Measurements from ENCODE around the gene OBSCN.

Gene OBSCN

DNA sequence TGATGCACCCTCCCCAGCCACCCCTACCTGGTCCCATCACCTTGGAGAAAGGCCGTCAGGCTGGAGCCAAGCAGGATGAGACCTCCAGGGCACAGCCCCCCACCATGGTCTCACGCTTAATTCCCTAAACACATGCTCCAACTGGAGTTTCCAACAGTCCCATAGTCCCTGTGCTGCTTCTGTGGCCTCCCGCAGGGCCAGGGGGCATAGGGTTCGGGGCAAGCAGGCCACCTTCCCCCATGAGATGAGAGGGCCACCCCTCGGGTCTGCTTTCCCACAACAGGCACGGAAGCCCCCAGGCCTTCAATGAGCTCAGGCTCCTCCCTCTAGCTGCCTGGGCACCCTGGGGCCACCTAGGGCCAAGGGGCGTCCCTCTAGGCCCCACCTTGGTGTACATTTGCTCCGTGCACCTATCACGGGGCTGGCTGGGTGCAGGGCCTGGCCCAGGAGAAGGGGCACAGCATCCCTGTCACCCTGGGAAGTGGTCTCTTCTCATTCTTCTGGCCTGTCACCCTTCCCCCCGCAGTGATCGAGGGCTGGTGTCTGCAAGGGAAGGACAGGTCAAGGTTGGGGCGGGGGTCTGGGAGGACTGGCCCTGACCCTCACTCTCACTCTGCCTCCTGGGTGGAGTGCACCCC is 156.3 kb downstream of the OBSCN start:
- DNase-seq (ENCODE audit: low read depth in 4 of 4, low spot score in 1 of 4) = no peak

DNA sequence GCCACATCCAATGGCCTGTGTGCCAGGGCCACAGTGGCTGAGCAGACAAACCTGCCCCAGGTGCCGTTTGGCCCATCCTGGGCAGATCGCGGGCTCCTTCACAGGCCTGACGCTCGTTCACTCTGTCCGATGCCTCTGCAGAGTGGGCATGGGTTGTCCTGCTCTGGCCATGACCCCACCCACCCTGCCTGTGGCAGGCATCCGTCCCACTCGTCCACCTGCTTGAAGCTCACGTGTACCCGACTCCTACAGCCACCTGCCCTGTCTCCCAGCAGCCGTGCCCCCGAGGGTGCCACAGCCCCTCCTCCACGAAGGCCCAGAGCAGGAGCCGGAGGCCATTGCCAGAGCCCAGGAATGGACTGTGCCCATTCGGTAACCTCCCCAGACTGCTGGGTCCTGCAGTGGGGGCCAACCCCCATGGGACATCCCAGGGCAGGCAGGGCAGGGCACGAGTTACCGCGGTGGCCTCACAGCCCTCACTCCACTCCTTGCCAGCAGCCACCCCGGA is 156.9 kb downstream of the OBSCN start:
- no peak for DNase-seq (ENCODE audit: low read depth in 4 of 4, low spot score in 1 of 4)

DNA sequence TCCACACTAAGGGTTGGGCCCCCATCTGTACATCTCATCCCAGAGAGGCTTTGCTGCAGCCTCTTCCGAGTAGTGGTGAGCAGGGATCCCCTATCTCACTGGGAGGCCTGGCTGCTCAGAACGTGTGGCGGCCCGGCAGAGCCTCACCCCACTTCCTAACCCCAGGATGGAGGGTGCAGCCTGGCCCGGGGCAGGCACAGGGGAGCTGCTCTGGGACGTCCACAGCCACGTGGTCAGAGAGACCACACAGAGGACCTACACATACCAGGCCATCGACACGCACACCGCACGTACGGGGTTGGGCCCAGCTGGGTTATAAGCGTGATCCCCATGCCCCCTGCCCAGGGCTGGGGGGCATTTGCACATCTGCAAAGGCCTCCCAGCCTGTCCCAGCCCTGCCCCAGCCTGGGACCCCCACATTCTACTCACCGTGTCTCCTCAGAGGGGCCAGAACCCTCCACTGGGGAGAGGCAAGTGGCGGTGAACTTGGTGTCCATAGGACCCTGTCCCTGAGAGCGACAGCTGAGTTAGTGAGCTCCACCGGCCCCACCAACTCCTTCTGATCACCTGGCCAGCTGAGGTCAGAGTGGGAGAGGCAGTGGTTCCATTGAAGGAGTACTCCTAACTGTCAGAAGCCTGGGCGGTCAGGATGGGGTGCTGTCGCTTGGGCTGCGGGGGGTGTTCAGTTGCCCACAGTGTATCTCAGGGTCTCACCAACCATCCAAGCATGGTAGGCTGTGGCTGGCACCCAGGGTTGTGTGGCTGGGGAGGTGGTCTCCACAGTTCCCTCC is 157.6 kb downstream of the OBSCN start:
- no peak for DNase-seq (ENCODE audit: low read depth in 4 of 4, low spot score in 1 of 4)

DNA sequence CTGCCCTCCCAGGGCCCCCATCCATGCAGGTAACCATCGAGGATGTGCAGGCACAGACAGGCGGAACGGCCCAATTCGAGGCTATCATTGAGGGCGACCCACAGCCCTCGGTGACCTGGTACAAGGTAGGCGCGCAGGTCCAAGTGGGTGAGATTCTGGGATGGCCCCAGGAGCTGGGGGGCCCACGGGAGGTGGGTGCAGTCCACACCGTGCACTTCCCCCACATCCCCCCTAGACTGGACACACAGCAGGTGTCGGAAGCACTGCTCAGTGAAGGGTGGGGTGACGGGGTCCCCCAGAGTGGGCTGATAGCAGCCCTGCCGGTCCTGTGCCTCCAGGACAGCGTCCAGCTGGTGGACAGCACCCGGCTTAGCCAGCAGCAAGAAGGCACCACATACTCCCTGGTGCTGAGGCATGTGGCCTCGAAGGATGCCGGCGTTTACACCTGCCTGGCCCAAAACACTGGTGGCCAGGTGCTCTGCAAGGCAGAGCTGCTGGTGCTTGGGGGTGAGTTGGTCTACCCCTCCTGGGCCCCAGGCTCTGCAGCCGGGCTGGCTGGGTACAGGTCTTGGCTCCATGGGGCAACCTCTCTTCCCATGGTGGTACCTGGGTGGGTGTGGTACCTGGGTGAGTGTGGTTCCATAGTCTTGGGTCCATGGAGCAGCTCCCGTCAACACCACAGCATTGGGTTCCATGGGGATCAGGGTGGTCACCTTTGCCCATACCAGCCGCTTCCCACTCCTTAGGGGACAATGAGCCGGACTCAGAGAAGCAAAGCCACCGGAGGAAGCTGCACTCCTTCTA is 158.4 kb downstream of the OBSCN start:
- DNase-seq (ENCODE audit: low read depth in 4 of 4, low spot score in 1 of 4) = no peak

DNA sequence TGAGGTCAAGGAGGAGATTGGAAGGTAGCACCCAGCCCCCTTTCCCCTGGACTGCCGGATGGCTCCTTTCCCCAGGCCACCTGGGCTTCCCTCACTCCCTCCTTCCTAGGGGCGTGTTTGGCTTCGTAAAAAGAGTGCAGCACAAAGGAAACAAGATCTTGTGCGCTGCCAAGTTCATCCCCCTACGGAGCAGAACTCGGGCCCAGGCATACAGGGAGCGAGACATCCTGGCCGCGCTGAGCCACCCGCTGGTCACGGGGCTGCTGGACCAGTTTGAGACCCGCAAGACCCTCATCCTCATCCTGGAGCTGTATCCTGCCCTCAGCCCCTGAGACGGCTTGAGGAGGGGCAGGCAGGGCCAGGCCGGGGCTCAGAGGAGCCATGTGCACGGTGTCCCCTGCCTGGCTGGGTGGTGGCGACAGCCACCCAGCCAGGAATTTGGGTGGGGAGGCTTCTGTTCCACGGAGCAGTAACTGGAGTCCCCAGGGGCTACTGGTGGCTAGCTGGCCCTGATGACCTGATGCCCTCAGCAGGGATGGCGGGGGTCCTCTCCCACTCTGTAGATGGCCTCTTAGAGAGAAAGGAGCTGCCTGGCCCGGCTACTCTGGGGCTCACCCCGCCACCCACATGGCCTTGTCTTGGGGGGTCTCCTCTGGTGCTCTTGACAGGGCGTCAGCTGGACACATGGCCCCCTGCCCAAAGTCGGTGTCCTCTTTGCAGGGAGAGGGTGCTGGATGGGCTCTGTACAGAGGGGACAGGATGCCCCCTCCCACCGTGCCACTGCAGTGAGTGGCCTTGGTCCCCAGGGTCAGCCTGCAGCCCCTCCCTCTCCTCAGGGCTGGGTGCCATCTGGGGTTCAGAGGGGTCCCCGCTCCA is 159.3 kb downstream of the OBSCN start:
- DNase-seq (ENCODE audit: low read depth in 4 of 4, low spot score in 1 of 4) = no peak

DNA sequence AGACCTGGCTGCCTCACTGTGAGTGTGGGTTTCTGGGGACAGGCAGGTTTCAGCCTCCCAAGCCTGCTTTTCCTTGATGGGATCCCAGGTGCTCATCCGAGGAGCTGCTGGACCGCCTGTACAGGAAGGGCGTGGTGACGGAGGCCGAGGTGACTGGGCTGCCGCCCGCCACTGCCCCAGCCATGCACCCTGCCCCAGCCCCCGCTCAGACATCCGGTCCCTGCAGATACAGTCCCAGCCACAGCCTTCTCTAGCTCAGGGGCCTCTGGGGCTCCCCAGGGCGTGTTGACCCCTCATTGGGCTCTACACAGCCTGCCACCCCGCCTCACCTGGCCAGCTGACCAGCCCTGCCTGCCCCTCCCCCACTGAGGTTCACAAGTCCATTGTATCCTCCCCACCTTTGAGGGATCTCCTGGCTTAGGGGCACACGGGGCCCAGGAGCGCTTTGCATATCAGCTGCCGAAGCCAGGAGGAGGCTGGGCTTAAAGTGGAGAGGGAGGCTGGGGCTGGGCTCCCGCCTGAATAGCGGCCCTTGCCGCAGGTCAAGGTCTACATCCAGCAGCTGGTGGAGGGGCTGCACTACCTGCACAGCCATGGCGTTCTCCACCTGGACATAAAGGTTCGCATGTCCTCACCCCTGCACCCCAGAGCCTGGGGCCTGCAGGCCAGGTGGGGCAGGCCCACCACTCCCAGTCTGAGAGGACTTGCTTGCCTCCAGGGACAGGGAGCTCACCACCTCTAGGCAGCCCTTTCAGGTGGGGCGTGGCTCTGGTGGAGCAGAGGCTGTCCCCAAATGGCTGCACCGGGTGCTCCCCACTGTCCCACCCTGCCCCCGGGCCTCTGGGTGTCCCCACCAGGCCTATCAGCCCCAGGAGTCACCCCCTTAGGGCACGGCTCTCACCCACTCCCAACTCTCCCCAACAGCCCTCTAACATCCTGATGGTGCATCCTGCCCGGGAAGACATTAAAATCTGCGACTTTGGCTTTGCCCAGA is 160.3 kb downstream of the OBSCN start:
- DNase-seq (ENCODE audit: low read depth in 4 of 4, low spot score in 1 of 4) = no peak

DNA sequence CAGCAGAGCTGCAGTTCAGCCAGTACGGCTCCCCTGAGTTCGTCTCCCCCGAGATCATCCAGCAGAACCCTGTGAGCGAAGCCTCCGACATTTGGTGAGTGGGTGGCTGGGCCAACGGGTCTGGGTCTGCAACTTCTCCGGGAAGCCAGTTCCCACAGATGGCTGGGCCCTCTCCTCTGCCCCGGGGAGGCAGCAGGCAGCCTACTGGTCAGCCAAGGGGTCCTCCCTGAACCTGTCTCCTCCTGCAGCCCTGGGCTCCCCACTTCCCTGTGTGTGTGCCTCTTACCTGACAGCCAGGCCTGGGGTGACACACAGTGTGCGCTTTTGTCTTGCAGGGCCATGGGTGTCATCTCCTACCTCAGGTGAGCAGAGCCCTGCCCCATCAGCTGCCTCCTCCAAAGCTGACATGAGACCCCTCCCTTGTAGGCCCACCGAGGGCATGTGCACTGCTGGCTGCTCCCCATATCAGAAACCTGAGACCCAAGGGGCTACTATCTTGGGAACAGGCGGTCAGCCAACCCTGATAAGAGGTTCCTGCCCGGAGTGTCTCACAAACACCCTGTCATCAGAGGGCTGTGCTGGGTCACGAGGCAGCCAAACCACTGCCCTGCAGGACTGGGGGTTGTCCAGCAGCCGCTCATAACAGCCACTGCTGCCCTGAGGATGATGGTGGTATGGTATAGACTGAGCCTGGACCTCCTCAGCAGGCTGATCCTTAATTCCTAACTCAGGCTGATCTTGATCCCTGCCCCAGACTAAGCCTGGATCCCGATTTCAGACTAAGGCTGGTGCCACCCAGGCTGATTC is 161.2 kb downstream of the OBSCN start:
- no peak for DNase-seq (ENCODE audit: low read depth in 4 of 4, low spot score in 1 of 4)

DNA sequence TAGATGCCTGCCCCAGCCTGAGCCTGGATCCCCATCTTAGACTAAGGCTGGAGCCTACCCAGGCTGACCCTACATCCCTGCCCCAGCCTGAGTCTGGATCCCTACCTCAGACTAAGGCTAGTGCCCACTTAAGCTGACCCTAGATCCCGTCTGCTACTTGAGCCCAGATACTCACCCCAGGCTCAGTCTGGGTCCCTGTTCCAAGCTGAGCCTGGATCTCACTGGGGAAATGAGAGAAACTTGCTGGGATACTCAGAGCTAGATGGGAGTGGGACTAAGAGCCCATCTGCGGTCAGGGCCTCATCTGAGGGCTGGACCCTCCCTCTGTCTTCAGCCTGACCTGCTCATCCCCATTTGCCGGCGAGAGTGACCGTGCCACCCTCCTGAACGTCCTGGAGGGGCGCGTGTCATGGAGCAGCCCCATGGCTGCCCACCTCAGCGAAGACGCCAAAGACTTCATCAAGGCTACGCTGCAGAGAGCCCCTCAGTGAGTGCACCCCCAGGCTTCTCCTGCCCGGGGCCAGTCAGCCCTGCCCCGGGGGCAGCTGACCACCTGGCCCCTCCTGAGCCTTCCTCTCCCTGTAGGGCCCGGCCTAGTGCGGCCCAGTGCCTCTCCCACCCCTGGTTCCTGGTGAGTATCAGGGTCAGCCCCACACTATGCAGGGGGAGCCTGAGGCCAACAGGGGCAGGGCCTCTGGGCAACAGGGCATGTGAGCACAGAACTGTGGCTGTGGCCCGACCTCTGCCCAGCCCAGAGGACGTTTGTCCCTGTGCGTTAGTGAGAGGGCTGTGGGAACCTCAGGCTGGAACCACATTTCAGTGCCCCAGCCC is 162.0 kb downstream of the OBSCN start:
- no peak for DNase-seq (ENCODE audit: low read depth in 4 of 4, low spot score in 1 of 4)

DNA sequence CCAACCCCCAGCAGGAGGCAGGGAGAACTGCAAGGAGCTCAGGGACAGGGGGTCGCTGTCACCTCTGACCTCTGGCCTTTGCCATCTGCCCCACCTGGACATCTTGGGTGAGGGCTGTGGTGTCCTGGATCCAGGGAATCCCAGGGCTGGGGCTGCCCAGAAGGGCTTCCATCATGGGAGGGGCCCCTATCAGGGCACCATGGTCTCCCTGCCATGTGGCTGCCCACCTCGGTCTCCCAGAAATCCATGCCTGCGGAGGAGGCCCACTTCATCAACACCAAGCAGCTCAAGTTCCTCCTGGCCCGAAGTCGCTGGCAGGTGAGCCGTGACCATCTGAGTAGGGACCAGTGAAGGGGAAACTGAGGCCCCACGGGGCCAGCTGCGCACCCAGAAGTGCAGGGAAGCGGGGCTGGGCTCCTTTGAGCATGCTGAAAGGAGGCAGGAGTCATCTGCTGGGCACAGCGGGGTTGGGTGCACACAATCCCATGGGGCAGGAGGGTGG is 162.6 kb downstream of the OBSCN start:
- DNase-seq (ENCODE audit: low read depth in 4 of 4, low spot score in 1 of 4) = no peak

DNA sequence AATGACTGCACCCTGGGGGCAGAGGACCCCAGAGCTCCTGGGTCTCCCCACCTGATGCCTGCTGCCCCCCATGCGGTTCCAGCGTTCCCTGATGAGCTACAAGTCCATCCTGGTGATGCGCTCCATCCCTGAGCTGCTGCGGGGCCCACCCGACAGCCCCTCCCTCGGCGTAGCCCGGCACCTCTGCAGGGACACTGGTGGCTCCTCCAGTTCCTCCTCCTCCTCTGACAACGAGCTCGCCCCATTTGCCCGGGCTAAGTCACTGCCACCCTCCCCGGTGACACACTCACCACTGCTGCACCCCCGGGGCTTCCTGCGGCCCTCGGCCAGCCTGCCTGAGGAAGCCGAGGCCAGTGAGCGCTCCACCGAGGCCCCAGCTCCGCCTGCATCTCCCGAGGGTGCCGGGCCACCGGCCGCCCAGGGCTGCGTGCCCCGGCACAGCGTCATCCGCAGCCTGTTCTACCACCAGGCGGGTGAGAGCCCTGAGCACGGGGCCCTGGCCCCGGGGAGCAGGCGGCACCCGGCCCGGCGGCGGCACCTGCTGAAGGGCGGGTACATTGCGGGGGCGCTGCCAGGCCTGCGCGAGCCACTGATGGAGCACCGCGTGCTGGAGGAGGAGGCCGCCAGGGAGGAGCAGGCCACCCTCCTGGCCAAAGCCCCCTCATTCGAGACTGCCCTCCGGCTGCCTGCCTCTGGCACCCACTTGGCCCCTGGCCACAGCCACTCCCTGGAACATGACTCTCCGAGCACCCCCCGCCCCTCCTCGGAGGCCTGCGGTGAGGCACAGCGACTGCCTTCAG is 163.3 kb downstream of the OBSCN start:
- no peak for DNase-seq (ENCODE audit: low read depth in 4 of 4, low spot score in 1 of 4)

DNA sequence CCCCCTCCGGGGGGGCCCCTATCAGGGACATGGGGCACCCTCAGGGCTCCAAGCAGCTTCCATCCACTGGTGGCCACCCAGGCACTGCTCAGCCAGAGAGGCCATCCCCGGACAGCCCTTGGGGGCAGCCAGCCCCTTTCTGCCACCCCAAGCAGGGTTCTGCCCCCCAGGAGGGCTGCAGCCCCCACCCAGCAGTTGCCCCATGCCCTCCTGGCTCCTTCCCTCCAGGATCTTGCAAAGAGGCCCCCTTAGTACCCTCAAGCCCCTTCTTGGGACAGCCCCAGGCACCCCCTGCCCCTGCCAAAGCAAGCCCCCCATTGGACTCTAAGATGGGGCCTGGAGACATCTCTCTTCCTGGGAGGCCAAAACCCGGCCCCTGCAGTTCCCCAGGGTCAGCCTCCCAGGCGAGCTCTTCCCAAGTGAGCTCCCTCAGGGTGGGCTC is 163.9 kb downstream of the OBSCN start:
- DNase-seq (ENCODE audit: low read depth in 4 of 4, low spot score in 1 of 4) = no peak

DNA sequence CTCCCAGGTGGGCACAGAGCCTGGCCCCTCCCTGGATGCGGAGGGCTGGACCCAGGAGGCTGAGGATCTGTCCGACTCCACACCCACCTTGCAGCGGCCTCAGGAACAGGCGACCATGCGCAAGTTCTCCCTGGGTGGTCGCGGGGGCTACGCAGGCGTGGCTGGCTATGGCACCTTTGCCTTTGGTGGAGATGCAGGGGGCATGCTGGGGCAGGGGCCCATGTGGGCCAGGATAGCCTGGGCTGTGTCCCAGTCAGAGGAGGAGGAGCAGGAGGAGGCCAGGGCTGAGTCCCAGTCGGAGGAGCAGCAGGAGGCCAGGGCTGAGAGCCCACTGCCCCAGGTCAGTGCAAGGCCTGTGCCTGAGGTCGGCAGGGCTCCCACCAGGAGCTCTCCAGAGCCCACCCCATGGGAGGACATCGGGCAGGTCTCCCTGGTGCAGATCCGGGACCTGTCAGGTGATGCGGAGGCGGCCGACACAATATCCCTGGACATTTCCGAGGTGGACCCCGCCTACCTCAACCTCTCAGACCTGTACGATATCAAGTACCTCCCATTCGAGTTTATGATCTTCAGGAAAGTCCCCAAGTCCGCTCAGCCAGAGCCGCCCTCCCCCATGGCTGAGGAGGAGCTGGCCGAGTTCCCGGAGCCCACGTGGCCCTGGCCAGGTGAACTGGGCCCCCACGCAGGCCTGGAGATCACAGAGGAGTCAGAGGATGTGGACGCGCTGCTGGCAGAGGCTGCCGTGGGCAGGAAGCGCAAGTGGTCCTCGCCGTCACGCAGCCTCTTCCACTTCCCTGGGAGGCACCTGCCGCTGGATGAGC is 164.5 kb downstream of the OBSCN start:
- no peak for DNase-seq (ENCODE audit: low read depth in 4 of 4, low spot score in 1 of 4)

DNA sequence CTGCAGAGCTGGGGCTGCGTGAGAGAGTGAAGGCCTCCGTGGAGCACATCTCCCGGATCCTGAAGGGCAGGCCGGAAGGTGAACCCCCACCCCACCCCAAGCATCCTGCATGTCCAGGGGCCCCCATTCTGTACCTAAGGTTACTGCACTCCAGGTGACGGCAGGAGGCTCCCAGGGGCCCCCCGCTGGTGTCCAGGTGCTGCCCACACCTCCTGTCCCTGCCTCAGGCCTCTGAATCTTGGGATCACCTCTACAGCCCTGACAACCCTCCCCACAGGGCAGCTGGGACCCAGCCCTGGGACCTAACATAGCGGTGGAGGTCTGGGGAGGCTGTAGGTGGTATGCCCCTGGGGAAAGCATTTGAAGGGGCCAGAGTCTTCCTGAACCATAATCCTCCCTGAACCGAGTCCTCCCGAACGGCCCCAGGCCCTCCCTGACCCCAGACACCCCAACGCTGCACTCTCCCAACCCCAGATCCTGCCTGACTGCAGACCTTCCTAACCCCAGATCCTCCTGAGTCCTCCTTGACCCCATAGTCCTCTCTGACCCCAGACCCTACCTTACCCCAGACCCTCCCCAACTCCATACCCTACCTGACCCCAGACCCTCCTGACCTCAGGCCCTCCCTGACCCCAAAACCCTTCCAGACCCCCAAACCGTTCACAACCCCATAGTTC is 165.3 kb downstream of the OBSCN start:
- DNase-seq (ENCODE audit: low read depth in 4 of 4, low spot score in 1 of 4) = no peak

DNA sequence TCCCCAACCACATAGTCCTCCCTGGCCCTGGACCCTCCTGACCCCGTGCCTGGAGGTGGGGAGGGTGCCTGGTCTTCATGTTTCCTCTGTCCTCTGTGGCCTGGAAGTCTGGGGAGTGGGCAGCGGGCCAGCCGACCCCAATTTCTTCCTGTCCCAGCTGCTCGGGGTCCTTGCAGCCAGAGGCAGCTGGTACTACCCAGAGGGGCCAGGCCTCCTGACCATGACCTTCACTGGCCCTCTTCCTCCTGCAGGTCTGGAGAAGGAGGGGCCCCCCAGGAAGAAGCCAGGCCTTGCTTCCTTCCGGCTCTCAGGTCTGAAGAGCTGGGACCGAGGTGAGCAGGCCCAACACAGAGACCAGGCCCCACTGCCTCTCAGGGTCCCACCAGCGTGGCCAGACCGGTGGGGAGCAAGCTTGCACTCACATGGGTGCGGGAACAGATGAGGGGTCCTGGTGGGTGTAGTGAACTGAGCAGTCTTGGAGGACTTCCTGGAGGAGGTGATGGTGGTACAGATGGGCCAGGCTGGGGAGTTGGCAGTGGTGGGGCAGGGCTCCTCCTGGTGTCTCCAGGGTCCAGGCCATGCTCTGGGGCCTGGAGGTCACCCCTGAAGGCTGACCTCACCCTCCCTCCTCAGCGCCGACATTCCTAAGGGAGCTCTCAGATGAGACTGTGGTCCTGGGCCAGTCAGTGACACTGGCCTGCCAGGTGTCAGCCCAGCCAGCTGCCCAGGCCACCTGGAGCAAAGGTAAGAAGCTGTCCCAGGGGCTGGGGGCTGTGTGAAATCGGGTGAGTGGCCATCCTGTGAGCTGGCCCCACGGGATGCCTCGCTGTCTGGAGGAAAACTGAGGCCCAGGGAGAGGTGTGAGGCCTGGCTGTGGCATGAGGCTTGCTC is 166.1 kb downstream of the OBSCN start:
- no peak for DNase-seq (ENCODE audit: low read depth in 4 of 4, low spot score in 1 of 4)

Measured in stimulated activated CD4-positive, alpha-beta T cell treated with anti-CD3 and anti-CD28 coated beads, Interleukin-1b, Interleukin-23, amount 100 ng/mL, for 24 hours (primary cell).